OCI-LY7 (cell line): ENCODE data around the gene PLVAP. TPM values are rescaled to one million over a fixed set of nuclear protein-coding genes. Genes with fewer than 3 reads are reported as not detected.

Experiments used
- BruUV-seq: library from RNA; stranded (reverse); fragments of 400-500 nt; replicated peaks from 2 replicates; lab custom pipeline; 2021; lab: Mats Ljungman, UMichigan
- CTCF ChIA-PET: fragments of 300-600 bp; sonication (Branson Sonifier 250); formaldehyde crosslinking; loops from one replicate; lab custom pipeline; 2022; ENCODE audit warnings: antibody characterized with exemption; ENCODE audit not compliant: unreplicated experiment; lab: Charles Lee
- POLR2A ChIA-PET: fragments of 300-600 bp; sonication (Branson Sonifier 250); formaldehyde crosslinking; loops from one replicate; lab custom pipeline; 2022; ENCODE audit warnings: antibody characterized with exemption; lab: Charles Lee
- DNase-seq: peaks from one replicate; pipeline ENCODE4 v3.0.0-alpha.2; 2015; ENCODE audit warnings: low spot score
- H2AFZ ChIP-seq: fragments of 200-600 bp; sonication (generic), shearing (Covaris generic); 2 replicates; pipeline ENCODE4 v1.6.1; 2014; ENCODE audit warnings: mild to moderate bottlenecking, antibody characterized with exemption, low read length, moderate library complexity
- H3K27ac ChIP-seq: fragments of 200-600 bp; sonication (generic); 2 replicates; pipeline ENCODE4 v1.5.1; 2014; ENCODE audit warnings: mixed run types, low read depth, mild to moderate bottlenecking, moderate library complexity, low read length, inconsistent platforms; ENCODE audit not compliant: poor library complexity, severe bottlenecking
- H3K36me3 ChIP-seq: fragments of 200-600 bp; sonication (generic); 2 replicates; pipeline ENCODE4 v1.6.1; 2014; ENCODE audit warnings: mild to moderate bottlenecking, antibody characterized with exemption, low read length, moderate library complexity, mixed read lengths; ENCODE audit not compliant: insufficient read depth
- H3K4me1 ChIP-seq: fragments of 200-600 bp; sonication (generic); 2 replicates; pipeline ENCODE4 v1.5.1; 2014; ENCODE audit warnings: mild to moderate bottlenecking, low read length; ENCODE audit not compliant: insufficient read depth, poor library complexity, severe bottlenecking
- H3K4me2 ChIP-seq: fragments of 200-600 bp; sonication (generic); 2 replicates; pipeline ENCODE4 v1.6.1; 2014; ENCODE audit warnings: mild to moderate bottlenecking, low read length
- H3K4me3 ChIP-seq: fragments of 200-600 bp; sonication (generic); 2 replicates; pipeline ENCODE4 v1.5.1; 2014; ENCODE audit warnings: mild to moderate bottlenecking, low read depth, low read length; ENCODE audit not compliant: poor library complexity, severe bottlenecking
- H3K79me2 ChIP-seq: fragments of 200-600 bp; sonication (generic); 2 replicates; pipeline ENCODE4 v1.6.1; 2016; ENCODE audit warnings: low read depth, mild to moderate bottlenecking, low read length, moderate library complexity, mixed read lengths; ENCODE audit not compliant: insufficient read depth
- H3K9me2 ChIP-seq: fragments of 200-600 bp; sonication (generic); 2 replicates; pipeline ENCODE4 v1.6.1; 2016; ENCODE audit warnings: mild to moderate bottlenecking, low read length, mixed read lengths; ENCODE audit not compliant: insufficient read depth
- H3K9me3 ChIP-seq: fragments of 200-600 bp; sonication (generic); 2 replicates; pipeline ENCODE4 v1.6.1; 2014; ENCODE audit warnings: mild to moderate bottlenecking, mixed run types, low read length, mixed read lengths
- H4K20me1 ChIP-seq: fragments of 200-600 bp; sonication (generic); 2 replicates; pipeline ENCODE4 v1.6.1; 2014; ENCODE audit warnings: mild to moderate bottlenecking, antibody characterized with exemption, low read length, moderate library complexity, mixed read lengths; ENCODE audit not compliant: insufficient read depth
- CTCF ChIP-seq: fragments of 200-600 bp; sonication (generic); conservative IDR thresholded peaks from 2 replicates; pipeline ENCODE4 v1.5.1; 2014; ENCODE audit warnings: mild to moderate bottlenecking, antibody characterized with exemption, low read length, moderate library complexity, mixed read lengths
- EZH2phosphoT487 ChIP-seq: fragments of 200-600 bp; sonication (generic); IDR thresholded peaks from 2 replicates; pipeline ENCODE4 v1.6.1; 2018; ENCODE audit warnings: low read depth, borderline replicate concordance, mild to moderate bottlenecking, mixed run types, antibody characterized with exemption, low read length, moderate library complexity, mixed read lengths
- intact Hi-C: fragments of 100-400 bp; cut with micrococcal nuclease; formaldehyde crosslinking; loops from one replicate; pipeline ENCODE4 v1.10.0; 2022; ENCODE audit not compliant: unreplicated experiment
- total RNA-seq, 2 experiments: library from RNA; depleted of rRNA in 1 of 2; stranded (reverse); fragments of >200 nt in 1 of 2; shearing (Covaris generic) in 1 of 2; gene quantifications; 2 replicates each; pipeline ENCODE4 v1.2.3, GENCODE V29; 2014 to 2022

PLVAP gene
- total RNA-seq, 2 experiments from 2014 or later: 0.16 to 1.5 TPM

DNA sequence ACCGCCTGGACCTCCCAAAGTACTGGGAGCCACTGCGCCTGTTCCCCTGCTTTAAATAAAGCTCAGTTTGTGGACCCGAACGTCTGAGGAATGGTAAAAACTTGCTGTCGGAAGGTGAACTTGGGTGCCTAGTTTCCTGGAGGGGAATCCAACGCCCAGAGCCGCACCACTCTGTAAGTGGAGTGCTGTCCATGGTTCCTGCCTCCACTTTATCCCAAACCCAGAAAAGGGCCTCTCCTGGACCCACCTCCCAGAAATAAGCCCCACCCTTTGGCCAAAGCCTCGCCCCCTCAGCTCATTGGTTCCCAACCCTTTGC, 44.8 kb downstream of the PLVAP start:
- Histone ChIP-seq H3K4me1 (peaks cover 31% of the 10 kb centered on the region), H2AFZ (no peak overlapping the region), H3K9me2 (no peaks in the 10 kb centered on the region), H3K4me2 (no peak overlapping the region), H3K79me2 (no peaks in the 10 kb centered on the region; the same call in 1 of the 2 replicates), H3K27ac (no peak overlapping the region), H3K9me3 (no peaks in the 10 kb centered on the region), H3K36me3 (no peaks in the 10 kb centered on the region), H3K4me3 (no peak overlapping the region), H4K20me1 (no peaks in the 10 kb centered on the region)
- DNase-seq: no peak
- intact Hi-C loops: no loop called here
- ChIA-PET POLR2A (interaction anchor here (0.9 to 2.4 kb wide), 4 partner anchors 11 to 27 kb away, joined by 3 to 15 read pairs (median 5); partner anchors contain the start of genes DDA1 and MRPL34), CTCF (interaction anchor here (0.6 to 2.0 kb wide), 6 partner anchors 8 to 109 kb away, joined by 3 to 8 read pairs (median 4); partner anchors contain the start of gene DDA1)
- TF ChIP-seq CTCF: no peak
- BruUV-seq: no TSS peak

DNA sequence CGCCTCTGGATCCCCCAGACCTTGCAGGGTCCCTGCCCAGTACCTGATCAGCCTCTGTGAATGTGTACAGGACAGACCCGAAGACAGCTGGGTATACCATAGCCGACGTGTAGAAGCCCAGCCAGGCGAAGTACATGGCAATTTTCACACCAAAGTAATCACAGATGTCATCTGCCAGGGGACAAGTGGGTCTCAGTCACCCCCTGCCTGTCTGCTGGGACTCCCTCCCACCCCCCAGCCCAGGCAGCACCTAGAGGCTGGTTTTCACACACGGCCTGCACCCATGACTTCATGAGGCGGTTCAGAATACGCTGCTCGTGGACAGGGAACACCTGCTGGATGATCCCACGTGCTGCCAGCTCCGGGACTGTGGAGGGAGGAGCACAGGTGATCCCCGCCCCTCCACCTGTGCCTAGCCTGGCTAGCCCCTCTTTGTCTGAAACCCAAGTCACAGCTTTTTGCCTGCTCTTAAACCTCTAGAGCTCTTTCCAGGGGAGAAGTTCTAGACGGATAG, 46.0 kb downstream of the PLVAP start:
- no peaks in the 10 kb centered on the region for H3K9me3 ChIP-seq
- H4K20me1 ChIP-seq: no peaks in the 10 kb centered on the region
- intact Hi-C loops: no loop called here
- no peak overlapping the region for H3K4me2 ChIP-seq
- no peak for TF ChIP-seq EZH2phosphoT487
- TF ChIP-seq CTCF: no peak
- BruUV-seq: no TSS peak
- no peak overlapping the region for H2AFZ ChIP-seq
- POLR2A ChIA-PET: interaction anchor here (0.5 to 0.8 kb wide), 3 partner anchors 38 to 1526 kb away, joined by 3 to 6 read pairs (median 4); no protein-coding TSS in a partner anchor
- no peak for DNase-seq
- peaks cover 31% of the 10 kb centered on the region for H3K4me1 ChIP-seq
- H3K27ac ChIP-seq: no peak overlapping the region
- CTCF ChIA-PET: no interaction called here
- no peak overlapping the region for H3K4me3 ChIP-seq
- no peaks in the 10 kb centered on the region for H3K36me3 ChIP-seq
- H3K79me2 ChIP-seq: no peaks in the 10 kb centered on the region
- H3K9me2 ChIP-seq: no peaks in the 10 kb centered on the region

GRCh38 chr19:17330262-17331044, 46.7 kb downstream of the PLVAP start:
- H3K4me1 ChIP-seq: peaks cover 26% of the 10 kb centered on the region
- no peaks in the 10 kb centered on the region for H3K9me3 ChIP-seq
- H4K20me1 ChIP-seq: no peaks in the 10 kb centered on the region
- no peaks in the 10 kb centered on the region for H3K9me2 ChIP-seq
- no peak overlapping the region for H3K27ac ChIP-seq
- ChIA-PET CTCF (no interaction called here), POLR2A (interaction anchor here (0.5 to 0.8 kb wide), 2 partner anchors 39 to 1526 kb away, joined by 3 to 4 read pairs; no protein-coding TSS in a partner anchor)
- no peak overlapping the region for H2AFZ ChIP-seq
- no peak overlapping the region for H3K4me3 ChIP-seq
- no peaks in the 10 kb centered on the region for H3K79me2 ChIP-seq
- DNase-seq: no peak
- TF ChIP-seq EZH2phosphoT487 (no peak), CTCF (no peak)
- no peaks in the 10 kb centered on the region for H3K36me3 ChIP-seq
- H3K4me2 ChIP-seq: no peak overlapping the region
- intact Hi-C loops: no loop called here
- no TSS peak for BruUV-seq
